HL-60 (cell line): ENCODE results near the gene FUT6.

Source experiments
- DNase-seq, 2 experiments: peaks; one replicate each; pipeline ENCODE4 v3.0.0-alpha.2; 2010 to 2020; ENCODE audit warnings: low read depth in 1 of 2, low spot score in 1 of 2
- H3K27ac ChIP-seq: fragments of 250-450 bp; sonication (Bioruptor Pico); replicated peaks from 2 replicates; pipeline ENCODE4 v1.5.1; 2020; ENCODE audit warnings: mild to moderate bottlenecking, moderate library complexity
- H3K27me3 ChIP-seq: fragments of 250-450 bp; sonication (Bioruptor Pico); 2 replicates; pipeline ENCODE4 v1.5.1; 2021; ENCODE audit warnings: mild to moderate bottlenecking, moderate library complexity; ENCODE audit not compliant: insufficient read depth, poor library complexity, severe bottlenecking
- H3K4me3 ChIP-seq: replicated peaks from 2 replicates; pipeline ENCODE4 v1.5.1; 2011; ENCODE audit warnings: mild to moderate bottlenecking, control low read depth, low read length; ENCODE audit not compliant: insufficient read depth
- GABPA ChIP-seq: IDR thresholded peaks from 2 replicates; pipeline ENCODE4 v1.6.1; 2012; ENCODE audit warnings: low read depth
- POLR2AphosphoS5 ChIP-seq: IDR thresholded peaks from 2 replicates; pipeline ENCODE4 v1.6.1; 2012; ENCODE audit warnings: low read depth
- SPI1 ChIP-seq: IDR thresholded peaks from 2 replicates; pipeline ENCODE4 v1.6.1; 2012; ENCODE audit warnings: low read depth, mild to moderate bottlenecking, borderline replicate concordance
- TF ChIP-seq, protein P1 (sequence below): IDR thresholded peaks from 2 replicates; pipeline ENCODE4 v1.6.1; 2012; ENCODE audit warnings: low read depth; ENCODE audit not compliant: insufficient replicate concordance
- TF ChIP-seq, protein P2 (sequence below): IDR thresholded peaks from one replicate; pipeline ENCODE4 v1.5.1; 2011; ENCODE audit warnings: low read length, control low read depth, inconsistent platforms; ENCODE audit not compliant: insufficient read depth

Gene FUT6

DNA sequence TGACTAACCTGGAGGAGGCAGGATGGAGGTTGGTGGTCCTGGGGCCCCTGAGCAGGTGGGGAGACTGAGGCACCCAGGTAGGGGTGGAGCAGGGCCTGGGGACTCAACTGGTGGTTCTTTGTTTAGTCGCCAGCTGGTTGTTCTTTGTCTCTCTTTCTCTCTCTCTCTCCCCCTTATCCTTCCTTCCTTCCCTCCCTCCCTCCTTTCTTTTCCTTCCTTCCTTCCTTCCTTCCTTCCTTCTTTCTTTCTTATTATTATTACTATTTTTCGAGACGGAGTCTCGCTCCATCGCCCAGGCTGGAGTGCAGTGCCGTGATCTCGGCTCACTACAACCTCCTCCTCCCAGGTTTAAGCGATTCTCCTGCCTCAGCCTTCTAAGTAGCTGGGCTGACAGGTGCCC, 41.3 kb downstream of the FUT6 start:
- DNase-seq: no peak
- no peak overlapping the region for H3K4me3 ChIP-seq
- H3K27me3 ChIP-seq: no peaks in the 10 kb centered on the region
- TF ChIP-seq SPI1: no peak
- no peak for TF ChIP-seq GABPA
- TF ChIP-seq, protein P1, sequence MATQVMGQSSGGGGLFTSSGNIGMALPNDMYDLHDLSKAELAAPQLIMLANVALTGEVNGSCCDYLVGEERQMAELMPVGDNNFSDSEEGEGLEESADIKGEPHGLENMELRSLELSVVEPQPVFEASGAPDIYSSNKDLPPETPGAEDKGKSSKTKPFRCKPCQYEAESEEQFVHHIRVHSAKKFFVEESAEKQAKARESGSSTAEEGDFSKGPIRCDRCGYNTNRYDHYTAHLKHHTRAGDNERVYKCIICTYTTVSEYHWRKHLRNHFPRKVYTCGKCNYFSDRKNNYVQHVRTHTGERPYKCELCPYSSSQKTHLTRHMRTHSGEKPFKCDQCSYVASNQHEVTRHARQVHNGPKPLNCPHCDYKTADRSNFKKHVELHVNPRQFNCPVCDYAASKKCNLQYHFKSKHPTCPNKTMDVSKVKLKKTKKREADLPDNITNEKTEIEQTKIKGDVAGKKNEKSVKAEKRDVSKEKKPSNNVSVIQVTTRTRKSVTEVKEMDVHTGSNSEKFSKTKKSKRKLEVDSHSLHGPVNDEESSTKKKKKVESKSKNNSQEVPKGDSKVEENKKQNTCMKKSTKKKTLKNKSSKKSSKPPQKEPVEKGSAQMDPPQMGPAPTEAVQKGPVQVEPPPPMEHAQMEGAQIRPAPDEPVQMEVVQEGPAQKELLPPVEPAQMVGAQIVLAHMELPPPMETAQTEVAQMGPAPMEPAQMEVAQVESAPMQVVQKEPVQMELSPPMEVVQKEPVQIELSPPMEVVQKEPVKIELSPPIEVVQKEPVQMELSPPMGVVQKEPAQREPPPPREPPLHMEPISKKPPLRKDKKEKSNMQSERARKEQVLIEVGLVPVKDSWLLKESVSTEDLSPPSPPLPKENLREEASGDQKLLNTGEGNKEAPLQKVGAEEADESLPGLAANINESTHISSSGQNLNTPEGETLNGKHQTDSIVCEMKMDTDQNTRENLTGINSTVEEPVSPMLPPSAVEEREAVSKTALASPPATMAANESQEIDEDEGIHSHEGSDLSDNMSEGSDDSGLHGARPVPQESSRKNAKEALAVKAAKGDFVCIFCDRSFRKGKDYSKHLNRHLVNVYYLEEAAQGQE: no peak
- TF ChIP-seq POLR2AphosphoS5: no peak
- TF ChIP-seq, protein P2, sequence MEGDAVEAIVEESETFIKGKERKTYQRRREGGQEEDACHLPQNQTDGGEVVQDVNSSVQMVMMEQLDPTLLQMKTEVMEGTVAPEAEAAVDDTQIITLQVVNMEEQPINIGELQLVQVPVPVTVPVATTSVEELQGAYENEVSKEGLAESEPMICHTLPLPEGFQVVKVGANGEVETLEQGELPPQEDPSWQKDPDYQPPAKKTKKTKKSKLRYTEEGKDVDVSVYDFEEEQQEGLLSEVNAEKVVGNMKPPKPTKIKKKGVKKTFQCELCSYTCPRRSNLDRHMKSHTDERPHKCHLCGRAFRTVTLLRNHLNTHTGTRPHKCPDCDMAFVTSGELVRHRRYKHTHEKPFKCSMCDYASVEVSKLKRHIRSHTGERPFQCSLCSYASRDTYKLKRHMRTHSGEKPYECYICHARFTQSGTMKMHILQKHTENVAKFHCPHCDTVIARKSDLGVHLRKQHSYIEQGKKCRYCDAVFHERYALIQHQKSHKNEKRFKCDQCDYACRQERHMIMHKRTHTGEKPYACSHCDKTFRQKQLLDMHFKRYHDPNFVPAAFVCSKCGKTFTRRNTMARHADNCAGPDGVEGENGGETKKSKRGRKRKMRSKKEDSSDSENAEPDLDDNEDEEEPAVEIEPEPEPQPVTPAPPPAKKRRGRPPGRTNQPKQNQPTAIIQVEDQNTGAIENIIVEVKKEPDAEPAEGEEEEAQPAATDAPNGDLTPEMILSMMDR: no peak
- no peak overlapping the region for H3K27ac ChIP-seq

DNA sequence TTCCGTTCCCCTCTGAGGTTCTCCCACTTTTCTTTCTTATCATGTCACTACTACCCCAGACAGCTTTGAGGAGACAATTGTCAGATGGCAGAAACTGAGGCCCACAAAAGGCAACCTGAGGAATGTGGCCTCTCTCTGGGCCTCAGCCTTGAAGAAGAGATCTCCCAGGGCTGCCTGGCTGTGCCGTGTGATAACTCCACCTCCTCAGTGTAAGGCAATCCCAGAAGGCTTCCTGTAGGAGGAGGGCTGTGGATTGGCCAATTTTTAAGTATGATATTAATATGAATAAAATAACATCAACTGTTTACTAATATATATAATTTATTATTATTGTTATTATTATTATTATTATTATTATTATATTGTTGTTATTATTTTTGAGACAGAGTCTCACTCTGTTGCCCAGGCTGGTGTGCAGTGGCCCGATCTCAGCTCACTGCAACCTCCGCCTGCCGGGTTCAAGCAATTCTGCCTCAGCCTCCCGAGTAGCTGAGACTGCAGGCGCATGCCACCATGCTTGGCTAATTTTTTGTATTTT, 44.1 kb downstream of the FUT6 start:
- DNase-seq: no peak
- Histone ChIP-seq H3K27me3 (no peaks in the 10 kb centered on the region), H3K27ac (no peak overlapping the region), H3K4me3 (no peak overlapping the region)
- no peak for TF ChIP-seq GABPA
- no peak for TF ChIP-seq SPI1
- TF ChIP-seq, protein P2: no peak

DNA sequence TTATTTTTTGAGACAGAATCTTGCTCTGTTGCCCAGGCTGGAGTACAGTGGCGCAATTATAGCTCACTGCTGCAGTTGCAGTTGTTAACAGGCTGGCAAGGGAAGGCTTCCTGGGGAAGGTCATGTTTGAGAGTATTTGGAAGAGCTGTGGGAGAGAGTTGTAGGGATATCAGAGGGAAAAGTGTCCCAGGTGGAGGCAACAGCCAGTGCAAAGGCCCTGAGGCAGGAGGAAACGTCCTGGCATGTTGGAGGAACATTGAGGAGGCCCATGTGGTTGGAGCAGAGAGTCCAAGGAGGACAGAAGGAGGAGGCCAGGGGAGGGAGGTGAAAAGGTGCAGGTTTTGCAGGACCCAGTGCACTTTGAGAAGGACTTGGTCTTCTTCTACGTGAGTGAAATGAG, 46.3 kb downstream of the FUT6 start:
- TF ChIP-seq SPI1 (no peak), GABPA (no peak), POLR2AphosphoS5 (no peak)
- TF ChIP-seq, protein P1: no peak
- TF ChIP-seq, protein P2: no peak
- no peak overlapping the region for H3K27ac ChIP-seq
- DNase-seq: no peak
- H3K4me3 ChIP-seq: no peak overlapping the region
- no peaks in the 10 kb centered on the region for H3K27me3 ChIP-seq

DNA sequence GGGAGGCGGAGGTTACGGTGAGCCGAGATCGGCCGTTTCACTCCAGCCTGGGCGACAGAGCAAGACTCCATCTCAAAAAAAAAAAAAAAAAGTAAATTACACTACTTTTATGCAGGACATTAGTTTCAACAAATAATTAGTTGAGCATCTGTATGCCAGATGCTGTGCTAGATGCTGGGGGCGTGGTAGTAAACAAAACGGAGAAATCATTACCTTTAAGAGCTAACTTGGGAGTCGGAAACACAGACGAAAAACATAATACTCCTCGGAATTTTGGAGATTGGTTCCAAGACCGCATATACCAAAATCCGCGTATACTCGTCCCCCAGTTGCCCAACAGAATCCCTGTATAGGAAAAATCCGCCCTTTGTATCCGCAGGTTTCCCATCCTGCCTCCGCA, 47.3 kb downstream of the FUT6 start:
- TF ChIP-seq, protein P2: no peak
- TF ChIP-seq, protein P1: no peak
- TF ChIP-seq POLR2AphosphoS5 (no peak), SPI1 (no peak), GABPA (no peak)
- Histone ChIP-seq H3K27ac (no peak overlapping the region), H3K4me3 (no peak overlapping the region), H3K27me3 (no peaks in the 10 kb centered on the region)
- no peak for DNase-seq
